ENCODE results near the gene SEC31B. TPM values are rescaled to one million over a fixed set of nuclear protein-coding genes. Genes with fewer than 3 reads are reported as not detected.

Gene SEC31B
- total and polyA plus RNA-seq, 9 of the 15 experiments (the other 6 are each of a cell fraction or from before 2014, with no cell fraction given), result 0.91 to 7.0 (median 2.4) TPM

GRCh38 chr10:100479037-100479436 is 40.6 kb downstream of the SEC31B start:
- H3K79me2 ChIP-seq (ENCODE audit: control insufficient read depth, insufficient read depth, low read length), result no peaks in the 10 kb centered on the region
- DNase-seq (ENCODE audit: extremely low read depth in 1 of 4, low spot score in 3 of 4) (no peak), FAIRE-seq (no peak), ATAC-seq (no peak)
- no peaks in the 10 kb centered on the region for H3K9me1 ChIP-seq (ENCODE audit: control insufficient read depth, insufficient read depth, low read length)
- H3K9me3 ChIP-seq (replicated peaks; ENCODE audit: control insufficient read depth, insufficient read depth, low read depth, low read length), result no peaks in the 10 kb centered on the region
- no peak overlapping the region for H3K4me2 ChIP-seq (ENCODE audit: insufficient read depth, low read length)
- H3K27me3 ChIP-seq (ENCODE audit: control insufficient read depth in 2 of 2, insufficient read depth in 2 of 2, low read length in 2 of 2), result peaks cover 9 to 23% of the 10 kb centered on the region in 2 experiments; a peak in 4 of 5 replicates
- WGBS (ENCODE audit: insufficient coverage, low coverage, missing lambda C conversion rate), result 0% methylated on average over 4 of the region's 4 CpGs
- no peak overlapping the region for H3K27ac ChIP-seq (ENCODE audit: extremely low read depth, low read depth, low read length)
- peaks cover 0 to 8% of the 10 kb centered on the region in 2 experiments; a peak in 3 of 5 replicates for H3K4me1 ChIP-seq (replicated peaks in 1 of 2; ENCODE audit: control insufficient read depth in 2 of 2, insufficient read depth in 2 of 2, low read length in 2 of 2)
- BruUV-seq (replicated peaks), result no TSS peak
- intact Hi-C loops (cut with micrococcal nuclease), result no loop called here
- in situ Hi-C loops (cut with MboI), result no loop called here
- no peak overlapping the region for H2AFZ ChIP-seq (ENCODE audit: low read depth, low read length)
- ChIA-PET CTCF (ENCODE audit: low intra/inter-chr PET ratio) (no interaction called here), POLR2A (no interaction called here)
- H3K36me3 ChIP-seq (ENCODE audit: control insufficient read depth, insufficient read depth, low read length), result no peaks in the 10 kb centered on the region
- H3K9ac ChIP-seq (ENCODE audit: insufficient read depth in 1 of 2, low read depth in 2 of 2, low read length in 2 of 2), result no peak overlapping the region
- H3K4me3 ChIP-seq, result no peak overlapping the region
- TF ChIP-seq PBX2 (CRISPR knock-in tag; IDR thresholded peaks at IDR 0.05; ENCODE audit: low read depth) (no peak), PBX2 (tag; conservative IDR thresholded peaks at IDR 0.05; ENCODE audit: low read depth) (0 out of 2 replicates have a peak, but pooled peaks have one; percentile 19), RBFOX2 (IDR thresholded peaks at IDR 0.05; ENCODE audit: low read depth, low read length) (no peak), CREBBP (IDR thresholded peaks at IDR 0.05; ENCODE audit: low read depth, low read length) (no peak), E2F8 (IDR thresholded peaks at IDR 0.05; ENCODE audit: low read depth, partially characterized antibody) (no peak), MEIS2 (IDR thresholded peaks at IDR 0.05; ENCODE audit: partially characterized antibody) (peak; percentile 71)
- peaks cover 4% of the 10 kb centered on the region; the same call in 1 of the 2 replicates for H4K20me1 ChIP-seq (replicated peaks; ENCODE audit: control insufficient read depth, insufficient read depth, low read length)
